LoVo (cell line): Measurements from ENCODE around the gene DOK3.

ENCODE experiments used
- DNase-seq: peaks from one replicate; pipeline ENCODE4 v3.0.0-alpha.2; 2016; ENCODE audit warnings: low spot score

The DOK3 gene

GRCh38 chr5:177466861-177467260 is 42.8 kb downstream of the DOK3 start:
- no peak for DNase-seq

GRCh38 chr5:177465044-177465443 is 44.6 kb downstream of the DOK3 start:
- DNase-seq = no peak

- DNase-seq = no peak
These were observed 47.5 kb downstream of the DOK3 start for GRCh38 chr5:177462021-177462670.

GRCh38 chr5:177459819-177460628 is 49.6 kb downstream of the DOK3 start:
- no peak for DNase-seq

- no peak for DNase-seq
These were observed 50.3 kb downstream of the DOK3 start for GRCh38 chr5:177459357-177459756.

- no peak for DNase-seq
These were observed 50.7 kb downstream of the DOK3 start for GRCh38 chr5:177458912-177459350.

GRCh38 chr5:177457852-177458681 is 51.6 kb downstream of the DOK3 start:
- no peak for DNase-seq

GRCh38 chr5:177456976-177457851 is 52.4 kb downstream of the DOK3 start:
- DNase-seq = peak; percentile 85

- DNase-seq = no peak
These were observed 53.0 kb downstream of the DOK3 start for GRCh38 chr5:177456591-177456964.

- peak; percentile 96 for DNase-seq
These were observed 53.7 kb downstream of the DOK3 start for GRCh38 chr5:177455661-177456590.

- peak; percentile 95 for DNase-seq
These were observed 54.5 kb downstream of the DOK3 start for GRCh38 chr5:177455036-177455660.

GRCh38 chr5:177454397-177455035 is 55.1 kb downstream of the DOK3 start:
- DNase-seq = peak; percentile 94

GRCh38 chr5:177453852-177454396 is 55.7 kb downstream of the DOK3 start:
- DNase-seq = no peak

GRCh38 chr5:177452688-177453638 is 56.7 kb downstream of the DOK3 start:
- no peak for DNase-seq
